Right atrium auricular region (tissue), 2 donors: ENCODE results near the gene TMEM40. TPM values are rescaled to one million over a fixed set of nuclear protein-coding genes. Genes with fewer than 3 reads are reported as not detected.
A peak's percentile ranks its signal among the peaks of the same experiment; 100 is the strongest.
"Not testable (repeated sequence)": the region's sequence is repeated elsewhere in the genome, so short reads cannot be mapped to it uniquely, and the experiment has no call there.

ENCODE experiments used
- DNase-seq: peaks from one replicate; pipeline ENCODE4 v3.0.0-alpha.2; 2019; ENCODE audit warnings: low spot score
- H3K27ac ChIP-seq, 2 donors: fragments of 200-600 bp; sonication (generic); 1 replicate in 1 of 2; 2 replicates in 1 of 2; pipeline ENCODE4 v1.5.1; 2016 to 2019
- H3K27me3 ChIP-seq, 2 donors: fragments of 200-600 bp; sonication (generic); one replicate each; pipeline versions ENCODE4 v1.5.1 to v1.6.0; 2017 to 2019
- H3K36me3 ChIP-seq: fragments of 200-600 bp; sonication (generic); one replicate; pipeline ENCODE4 v1.5.1; 2016
- H3K4me1 ChIP-seq, 2 donors: fragments of 200-600 bp; sonication (generic); one replicate each; pipeline versions ENCODE4 v1.5.1 to v1.6.0; 2017 to 2019
- H3K4me3 ChIP-seq, 2 donors: fragments of 200-600 bp; sonication (generic); 1 replicate in 1 of 2; 2 replicates in 1 of 2; pipeline ENCODE4 v1.5.1; 2017 to 2019; ENCODE audit warnings: mild to moderate bottlenecking in 1 of 2, moderate library complexity in 1 of 2
- H3K9me3 ChIP-seq, 2 donors: fragments of 200-600 bp; sonication (generic); one replicate each; pipeline ENCODE4 v1.5.1; 2019
- CTCF ChIP-seq, 2 donors: fragments of 200-600 bp; sonication (generic); IDR thresholded peaks; one replicate each; pipeline ENCODE4 v1.5.1; 2019; ENCODE audit warnings: antibody characterized with exemption in 2 of 2
- total RNA-seq, 2 donors: library from RNA; depleted of rRNA; stranded (reverse); fragments of >200 nt; gene quantifications; one replicate each; pipeline ENCODE4 v1.1.0, GENCODE V29; 2016

Gene TMEM40
- total RNA-seq, 2 donors from 2014 or later: 1.8 to 2.3 TPM

DNA sequence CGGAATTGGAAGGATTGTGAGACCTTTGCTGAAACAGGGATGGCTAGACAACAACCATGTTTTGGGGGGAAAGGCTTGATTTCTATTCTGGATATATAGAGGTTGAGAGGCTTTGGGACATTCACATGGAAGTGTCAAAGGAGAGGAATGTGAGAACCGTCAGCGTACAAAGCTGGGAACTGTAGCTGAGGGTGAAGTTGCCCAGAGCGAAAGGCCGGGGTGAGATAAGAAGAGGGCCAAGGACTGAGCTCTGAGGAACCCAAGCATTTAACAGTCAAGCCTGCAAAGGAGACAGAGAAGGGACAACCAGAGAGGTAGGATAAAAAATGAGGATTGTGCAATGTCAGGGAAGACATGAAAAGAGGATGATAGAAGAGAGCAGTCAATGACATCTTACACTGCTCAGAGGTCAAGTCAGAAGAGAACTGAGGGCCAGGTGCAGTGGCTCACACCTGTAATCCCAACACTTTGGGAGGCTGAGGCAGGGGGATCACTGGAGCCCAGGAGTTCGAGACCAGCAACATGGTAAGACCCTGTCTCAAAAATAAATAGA, 53.6 kb downstream of the TMEM40 start:
- H3K4me3 ChIP-seq: no peak overlapping the region
- H3K9me3 ChIP-seq: no peaks in the 10 kb centered on the region
- H3K36me3 ChIP-seq: no peaks in the 10 kb centered on the region
- no peaks in the 10 kb centered on the region for H3K27me3 ChIP-seq
- peaks cover 0 to 6% of the 10 kb centered on the region in 2 donors for H3K4me1 ChIP-seq
- peak overlapping the region in 1 of 2 donors; percentile 62 for H3K27ac ChIP-seq
- no peak for DNase-seq
- no peak for TF ChIP-seq CTCF (IDR thresholded peaks at IDR 0.05)

DNA sequence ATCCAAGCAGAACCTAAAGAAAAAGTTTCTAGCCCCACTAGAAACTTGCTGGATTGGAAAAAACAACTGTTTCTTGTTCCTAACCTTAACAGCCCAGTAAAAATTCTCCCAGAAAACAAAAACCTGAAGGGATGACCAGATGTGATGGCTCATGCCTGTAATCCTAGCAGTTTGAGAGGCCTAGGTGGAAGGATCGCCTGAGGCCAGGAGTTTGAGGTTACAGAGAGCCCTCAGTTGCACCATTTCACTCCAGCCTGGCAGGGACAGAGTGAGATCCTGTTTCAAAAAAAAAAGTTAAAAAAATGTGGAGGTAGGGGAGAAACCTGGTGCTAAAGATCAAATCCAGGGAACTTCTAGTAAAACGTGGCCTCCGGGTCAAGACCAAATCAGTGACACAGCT, 56.6 kb downstream of the TMEM40 start:
- Histone ChIP-seq H3K27me3 (no peaks in the 10 kb centered on the region), H3K4me1 (peaks cover 0 to 6% of the 10 kb centered on the region in 2 donors), H3K36me3 (no peaks in the 10 kb centered on the region), H3K9me3 (no peaks in the 10 kb centered on the region), H3K27ac (no peak overlapping the region), H3K4me3 (no peak overlapping the region)
- TF ChIP-seq CTCF (IDR thresholded peaks at IDR 0.05): no peak
- DNase-seq: no peak

DNA sequence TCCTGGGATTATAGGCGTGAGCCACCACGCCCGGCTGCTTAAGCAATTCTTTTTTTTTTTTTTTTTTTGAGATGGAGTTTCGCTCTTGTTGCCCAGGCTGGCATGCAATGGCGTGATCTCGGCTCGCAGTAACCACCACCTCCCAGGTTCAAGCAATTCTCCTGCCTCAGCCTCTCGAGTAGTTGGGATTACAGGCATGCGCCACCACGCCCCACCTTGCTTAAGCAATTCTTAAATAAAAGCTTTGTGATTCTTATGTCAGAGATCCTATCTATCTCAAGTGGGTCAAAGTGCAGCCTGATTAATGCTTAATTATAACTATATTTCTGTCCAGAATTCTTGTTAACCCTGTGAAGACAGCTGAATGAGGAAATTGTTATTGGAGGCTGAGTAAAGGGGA, 57.5 kb downstream of the TMEM40 start:
- not testable (repeated sequence) for H3K4me3 ChIP-seq, H3K9me3 ChIP-seq, H3K27ac ChIP-seq, DNase-seq, H3K36me3 ChIP-seq, H3K27me3 ChIP-seq, H3K4me1 ChIP-seq

DNA sequence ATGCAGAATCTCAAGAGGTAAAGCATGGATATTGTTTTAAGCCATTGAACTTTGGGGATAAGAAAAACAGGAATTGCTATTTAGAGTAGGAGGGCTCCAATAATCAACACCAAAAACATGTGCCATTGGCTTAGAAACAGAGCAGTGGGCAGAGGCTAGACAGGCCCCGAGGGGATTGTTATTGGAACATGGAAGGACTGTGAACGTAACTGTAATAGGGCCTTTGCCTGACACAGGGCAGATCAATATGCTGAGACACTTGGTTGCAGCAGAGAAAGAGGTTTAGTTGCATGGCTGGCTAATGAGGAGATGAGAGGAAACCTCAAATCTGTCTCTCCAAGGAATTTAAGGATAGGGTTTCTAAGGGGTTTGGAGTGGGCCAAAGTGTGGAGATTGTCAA, 58.3 kb downstream of the TMEM40 start:
- Histone ChIP-seq H3K36me3 (no peaks in the 10 kb centered on the region), H3K4me1 (peaks cover 0 to 2% of the 10 kb centered on the region in 2 donors), H3K27me3 (no peaks in the 10 kb centered on the region), H3K9me3 (no peaks in the 10 kb centered on the region), H3K27ac (no peak overlapping the region), H3K4me3 (no peak overlapping the region)
- TF ChIP-seq CTCF (IDR thresholded peaks at IDR 0.05): no peak
- DNase-seq: no peak

DNA sequence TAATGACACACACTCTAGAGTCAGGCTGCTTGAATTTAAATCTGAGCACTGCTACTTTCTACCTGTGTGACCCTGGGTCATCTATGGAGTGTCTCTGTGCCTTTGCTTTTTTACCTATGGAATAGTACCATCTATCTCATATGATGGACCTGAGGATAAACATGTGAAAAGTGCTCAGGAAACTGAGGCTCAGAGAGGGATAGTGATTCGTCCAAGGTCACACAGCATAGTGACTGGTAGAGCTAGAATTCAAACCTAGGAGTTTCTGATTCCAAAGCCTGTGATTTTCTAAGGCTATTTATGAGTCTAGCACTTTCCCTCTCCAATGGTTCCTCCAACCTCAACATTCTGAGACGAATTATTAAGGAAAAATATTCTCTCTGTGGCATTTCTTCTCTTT, 63.1 kb downstream of the TMEM40 start:
- DNase-seq: no peak
- Histone ChIP-seq H3K4me1 (no peaks in the 10 kb centered on the region), H3K4me3 (no peak overlapping the region), H3K9me3 (no peaks in the 10 kb centered on the region), H3K36me3 (no peaks in the 10 kb centered on the region), H3K27me3 (no peaks in the 10 kb centered on the region), H3K27ac (no peak overlapping the region)
- no peak for TF ChIP-seq CTCF (IDR thresholded peaks at IDR 0.05)

DNA sequence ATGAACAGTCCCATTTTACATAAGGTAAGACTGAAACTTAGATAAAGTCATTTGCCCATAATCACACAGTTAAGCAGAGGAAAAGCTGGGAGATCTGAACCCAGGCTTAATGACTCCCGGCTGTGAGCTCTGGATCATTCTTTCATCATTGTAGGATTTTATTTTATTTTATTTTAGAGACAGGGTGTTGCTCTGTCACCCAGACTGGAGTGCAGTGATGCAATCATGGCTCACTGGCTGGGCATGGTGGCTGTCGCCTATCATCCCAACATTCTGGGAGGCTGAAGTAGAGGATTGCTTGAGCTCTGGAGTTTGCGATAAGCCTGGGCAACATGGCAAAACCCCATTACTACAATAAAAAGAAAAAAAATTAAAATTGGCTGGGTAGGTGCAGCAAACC, 63.9 kb downstream of the TMEM40 start:
- peak overlapping the region in 1 of 2 donors; percentile 87 for H3K27ac ChIP-seq
- no peaks in the 10 kb centered on the region for H3K27me3 ChIP-seq
- no peaks in the 10 kb centered on the region for H3K36me3 ChIP-seq
- H3K4me3 ChIP-seq: no peak overlapping the region
- no peaks in the 10 kb centered on the region for H3K4me1 ChIP-seq
- H3K9me3 ChIP-seq: no peaks in the 10 kb centered on the region
- no peak for TF ChIP-seq CTCF (IDR thresholded peaks at IDR 0.05)
- no peak for DNase-seq
